NCI-H1694 (cell line): ENCODE measurements around the gene CCSAP.
"Not testable (repeated sequence)": the region's sequence is repeated elsewhere in the genome, so short reads cannot be mapped to it uniquely, and the experiment has no call there.

Experiments
- DNase-seq: peaks from one replicate; lab custom pipeline; 2025; lab: John Stamatoyannopoulos, UW

The CCSAP gene

DNA sequence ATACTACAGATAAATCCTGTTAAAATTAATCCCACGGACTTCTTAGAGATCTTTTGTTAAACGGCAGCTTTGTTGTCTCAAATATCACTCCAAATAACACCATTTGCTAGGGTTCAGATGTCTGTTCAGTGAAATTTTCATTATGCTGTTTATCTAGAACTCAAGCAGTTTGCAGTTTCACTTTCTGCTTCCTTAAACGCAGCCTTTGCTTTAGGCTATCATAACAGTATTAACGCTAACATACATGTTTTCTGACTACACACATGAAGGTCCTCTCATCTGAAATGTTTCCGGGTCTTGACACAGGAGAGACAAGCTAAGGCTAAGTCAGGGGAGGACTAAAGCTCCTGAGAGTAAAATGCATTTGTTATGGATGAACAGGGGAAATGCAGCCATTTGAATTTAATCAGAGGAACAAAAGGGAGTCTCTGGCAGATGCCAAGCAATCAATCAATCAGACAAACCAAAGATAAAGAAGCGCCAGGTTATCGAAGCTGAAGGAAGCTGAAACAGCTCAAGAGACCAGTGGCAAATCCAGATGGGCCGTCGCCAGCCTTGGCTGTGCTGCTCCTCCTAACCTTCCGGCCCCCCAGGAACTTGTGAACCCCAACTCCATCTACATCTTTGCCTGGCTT is 16.9 kb downstream of the CCSAP start:
- DNase-seq = no peak

DNA sequence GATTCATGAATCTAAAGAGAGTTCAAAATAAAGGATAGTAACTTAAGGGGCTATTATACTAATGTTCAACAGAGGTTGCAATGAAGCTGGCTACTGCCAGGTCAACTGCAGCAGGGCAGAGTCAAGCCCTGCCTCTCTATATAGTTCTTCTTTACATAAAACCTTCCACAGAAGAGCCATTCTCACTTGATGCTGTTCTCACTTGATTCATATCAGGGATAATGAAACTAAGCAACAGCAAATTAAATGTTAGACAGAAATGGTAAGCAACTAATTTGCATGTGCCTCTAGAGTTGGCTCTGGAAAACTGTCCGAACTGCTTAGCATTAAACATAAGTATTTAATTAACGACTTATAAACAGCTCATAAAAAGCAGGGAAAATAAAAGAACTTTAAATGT is 17.4 kb downstream of the CCSAP start:
- no peak for DNase-seq

DNA sequence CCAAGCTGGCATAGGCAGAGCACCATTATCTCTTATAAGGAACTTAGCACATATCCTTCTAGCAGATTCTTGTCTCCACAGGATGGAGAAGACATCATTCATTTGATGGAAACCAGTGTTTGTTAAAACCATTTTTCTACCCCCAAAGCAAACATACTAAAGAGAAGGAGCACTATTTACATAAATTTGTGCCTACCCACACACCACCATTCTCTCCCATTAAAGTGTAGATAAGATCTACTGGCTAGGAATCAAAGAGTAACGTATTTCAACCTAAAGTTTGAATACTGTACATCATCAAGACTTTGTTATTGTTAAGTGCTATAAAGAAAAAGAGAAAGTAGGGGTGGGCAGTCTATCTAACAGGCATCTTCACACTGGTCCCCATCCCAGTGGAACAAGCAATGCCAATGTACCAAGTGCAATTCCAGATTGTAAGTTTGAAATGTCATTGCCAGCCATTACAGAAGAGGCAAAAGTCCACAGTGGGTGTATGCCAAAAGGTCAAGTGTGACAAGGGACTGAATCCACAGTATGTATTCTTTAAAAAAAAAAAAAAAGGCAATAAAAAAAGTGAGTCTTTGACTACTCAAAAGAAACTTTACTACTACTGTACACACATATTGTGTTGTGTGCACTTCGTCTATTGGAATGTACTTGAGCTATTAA is 18.8 kb downstream of the CCSAP start:
- no peak for DNase-seq

DNA sequence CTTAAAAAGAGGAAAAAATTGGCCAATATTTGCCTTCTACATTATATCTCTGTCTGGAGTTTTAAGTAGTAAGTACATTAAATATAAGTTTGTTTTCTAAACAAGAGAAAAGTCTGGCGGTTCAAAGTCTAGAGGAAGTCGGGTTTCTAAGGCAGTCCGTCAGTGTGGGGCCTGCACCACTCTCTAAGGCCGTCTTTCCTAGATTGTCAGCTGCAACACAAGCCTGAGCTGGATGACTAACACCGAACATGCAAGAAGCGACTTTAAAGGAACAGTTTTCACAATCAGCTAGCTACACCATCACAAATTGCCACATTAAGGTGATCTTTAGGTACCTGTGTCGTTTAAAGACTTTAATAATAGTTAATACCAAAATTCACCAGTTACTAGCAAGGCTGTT is 19.6 kb downstream of the CCSAP start:
- DNase-seq = no peak

DNA sequence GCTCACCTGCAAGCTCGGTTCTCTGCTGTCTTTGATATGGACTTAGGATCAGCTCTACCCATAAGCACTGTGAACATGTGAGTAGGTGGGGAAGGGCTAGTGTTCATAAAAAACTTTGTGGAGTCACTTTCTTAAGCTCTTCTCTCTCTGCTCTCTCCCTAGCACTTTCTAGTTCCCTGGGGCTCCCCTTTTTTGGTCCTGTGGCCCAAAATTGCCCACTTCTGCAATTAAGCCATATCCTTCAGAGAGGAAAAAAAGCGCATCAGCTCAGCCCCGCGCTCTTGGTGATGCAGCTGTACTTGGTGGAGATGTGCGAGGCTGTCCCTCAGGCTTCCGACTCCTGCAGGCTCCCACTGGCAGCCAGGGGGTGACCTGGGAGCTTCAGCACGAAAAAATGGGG is 23.4 kb downstream of the CCSAP start:
- no peak for DNase-seq

DNA sequence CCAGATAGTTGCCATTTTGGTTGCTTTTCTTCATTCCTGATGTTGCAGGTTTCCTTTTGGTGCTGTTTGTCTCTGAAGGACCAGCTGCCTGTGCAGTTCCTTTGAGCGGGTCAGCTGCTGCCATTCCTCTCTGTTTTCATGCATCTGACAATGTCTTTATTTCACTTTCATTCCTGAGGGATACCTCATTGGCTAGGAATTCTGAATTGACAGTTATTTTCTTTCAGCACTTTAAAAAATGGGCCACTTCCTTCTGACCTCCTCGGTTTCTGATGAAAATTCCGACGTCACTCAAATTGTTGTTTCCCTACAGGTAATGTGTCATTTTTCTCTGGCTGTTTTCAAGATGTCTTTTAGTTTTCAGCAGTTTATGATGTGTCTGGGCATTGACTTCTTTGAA is 24.8 kb downstream of the CCSAP start:
- DNase-seq = no peak

DNA sequence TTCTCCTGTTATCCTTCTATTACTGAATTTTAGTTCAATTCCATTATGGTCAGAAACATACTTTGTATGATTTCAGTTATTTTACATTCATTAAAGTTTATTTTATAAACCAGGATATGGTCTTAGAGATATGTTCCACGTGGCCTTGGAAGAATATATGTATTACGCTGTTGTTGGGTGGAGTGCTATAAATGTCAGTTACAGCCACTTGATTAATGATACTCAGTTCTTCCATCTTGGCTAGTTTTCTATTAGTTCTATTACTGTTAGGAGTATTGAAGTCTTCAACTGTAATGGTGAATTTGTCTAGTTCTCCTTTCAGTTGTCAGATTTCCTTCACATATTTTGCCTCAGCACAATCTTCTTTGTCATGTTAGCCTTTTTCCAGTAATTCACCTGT is 26.7 kb downstream of the CCSAP start:
- DNase-seq = no peak

DNA sequence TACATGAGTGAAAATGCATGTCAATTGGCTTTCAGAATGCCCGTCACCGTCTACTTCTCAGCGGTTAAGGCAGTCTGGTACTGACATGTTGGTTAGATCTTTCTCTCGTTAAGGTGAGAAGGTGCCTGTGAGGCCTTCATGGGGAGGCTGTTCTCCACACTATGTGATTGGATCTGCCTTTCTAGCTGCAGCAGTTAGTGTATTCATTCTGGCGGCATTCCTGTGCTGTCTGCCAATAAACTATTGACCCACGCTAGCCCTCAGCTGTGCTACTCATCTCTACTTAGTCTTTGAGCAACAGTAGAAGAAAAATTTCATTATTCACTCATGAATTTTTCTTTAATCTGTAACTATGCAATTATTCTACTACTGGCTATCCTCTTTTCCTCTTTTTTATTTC is 32.0 kb downstream of the CCSAP start:
- no peak for DNase-seq

DNA sequence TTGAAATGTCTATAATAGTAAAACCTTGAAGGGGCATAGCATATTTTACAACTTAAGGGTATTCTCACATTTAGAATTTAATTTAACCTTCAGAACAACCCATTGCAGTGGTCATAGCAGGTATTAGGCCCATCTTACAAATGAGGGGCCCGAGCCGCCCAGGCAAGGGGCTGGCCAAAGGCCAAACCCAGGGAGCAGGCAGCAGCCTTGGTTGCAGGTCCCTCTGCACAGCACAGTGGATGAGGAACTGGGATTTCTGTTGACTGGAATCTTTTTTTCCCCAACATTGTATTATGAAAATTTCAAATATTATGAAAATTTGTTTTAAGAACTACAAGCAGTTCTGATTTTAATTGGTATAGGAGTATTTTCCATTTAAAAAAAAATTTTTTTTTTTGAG is 33.2 kb downstream of the CCSAP start:
- DNase-seq = no peak

DNA sequence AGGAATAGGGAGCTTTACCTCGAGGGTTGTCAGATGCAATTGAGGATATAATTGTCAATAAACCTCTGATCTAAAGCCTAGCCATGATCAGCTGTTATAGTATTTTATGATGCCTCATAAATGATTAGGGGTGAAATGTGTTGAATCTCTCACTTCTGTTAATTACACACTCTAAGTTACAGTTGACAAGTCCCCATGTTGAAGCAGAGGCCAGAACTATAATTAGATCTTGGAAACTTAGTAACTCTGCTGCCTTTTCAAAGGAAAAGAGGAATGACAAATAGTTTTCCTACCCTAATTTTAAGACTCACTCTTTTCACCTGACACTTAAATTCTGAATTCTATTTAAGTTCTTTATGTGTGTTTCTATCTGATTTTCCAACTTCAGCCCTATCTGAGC is 33.8 kb downstream of the CCSAP start:
- no peak for DNase-seq

DNA sequence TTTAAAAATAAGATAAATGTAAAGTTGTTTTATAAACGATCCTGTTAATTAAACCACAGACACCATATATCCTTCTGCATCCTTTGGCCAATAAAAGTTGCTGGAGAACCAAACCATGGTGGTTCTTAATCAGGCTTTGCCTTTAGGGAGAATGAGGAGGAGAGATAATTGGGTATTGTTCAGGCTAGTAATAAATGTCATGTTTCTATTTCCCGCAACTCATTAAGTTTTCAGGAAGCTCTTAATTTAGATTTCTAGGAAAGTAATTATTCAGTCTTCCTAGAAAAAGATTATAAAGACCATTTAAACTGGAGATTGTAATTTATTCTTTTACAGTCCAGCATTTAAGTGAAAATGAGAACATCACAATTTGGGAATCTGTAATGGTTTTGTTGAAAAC is 37.5 kb downstream of the CCSAP start:
- no peak for DNase-seq

DNA sequence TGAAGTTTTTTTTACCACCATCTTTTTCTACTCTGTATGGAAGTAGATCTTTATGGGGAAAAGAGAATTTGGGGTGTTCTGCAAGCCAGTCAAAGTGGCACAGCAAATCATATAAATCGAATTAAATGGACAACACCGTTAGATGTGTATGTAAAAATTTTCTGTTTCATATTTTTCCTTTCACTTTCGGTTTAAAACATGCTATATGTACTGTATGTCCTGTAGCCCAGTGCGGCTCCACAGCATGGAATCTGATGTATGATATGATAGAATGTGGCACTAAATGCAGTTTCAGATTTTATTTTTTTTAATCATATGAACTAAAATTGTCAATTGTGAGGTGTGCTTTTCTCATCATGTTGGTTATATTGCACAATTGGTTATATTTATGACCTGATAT is 39.0 kb downstream of the CCSAP start:
- no peak for DNase-seq

DNA sequence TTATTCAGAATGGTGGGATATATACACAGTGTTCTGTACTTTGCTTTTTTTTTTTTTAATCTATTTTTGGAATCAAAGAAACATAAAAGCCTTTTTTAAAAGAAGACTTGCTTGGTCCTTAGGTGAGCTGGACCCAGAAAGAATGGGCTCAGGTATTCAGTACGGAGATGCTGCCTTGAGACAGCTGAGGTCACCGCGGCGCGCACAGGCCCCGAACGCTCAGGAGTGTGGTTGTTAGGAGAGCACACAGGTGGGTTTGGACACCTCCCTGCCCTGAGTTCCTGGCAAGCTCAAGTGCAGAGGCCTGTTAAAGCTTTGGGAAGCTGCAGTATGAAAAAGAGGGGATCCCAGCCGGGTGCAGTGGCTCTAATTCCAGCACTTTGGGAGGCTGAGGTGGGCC is 40.1 kb downstream of the CCSAP start:
- no peak for DNase-seq

DNA sequence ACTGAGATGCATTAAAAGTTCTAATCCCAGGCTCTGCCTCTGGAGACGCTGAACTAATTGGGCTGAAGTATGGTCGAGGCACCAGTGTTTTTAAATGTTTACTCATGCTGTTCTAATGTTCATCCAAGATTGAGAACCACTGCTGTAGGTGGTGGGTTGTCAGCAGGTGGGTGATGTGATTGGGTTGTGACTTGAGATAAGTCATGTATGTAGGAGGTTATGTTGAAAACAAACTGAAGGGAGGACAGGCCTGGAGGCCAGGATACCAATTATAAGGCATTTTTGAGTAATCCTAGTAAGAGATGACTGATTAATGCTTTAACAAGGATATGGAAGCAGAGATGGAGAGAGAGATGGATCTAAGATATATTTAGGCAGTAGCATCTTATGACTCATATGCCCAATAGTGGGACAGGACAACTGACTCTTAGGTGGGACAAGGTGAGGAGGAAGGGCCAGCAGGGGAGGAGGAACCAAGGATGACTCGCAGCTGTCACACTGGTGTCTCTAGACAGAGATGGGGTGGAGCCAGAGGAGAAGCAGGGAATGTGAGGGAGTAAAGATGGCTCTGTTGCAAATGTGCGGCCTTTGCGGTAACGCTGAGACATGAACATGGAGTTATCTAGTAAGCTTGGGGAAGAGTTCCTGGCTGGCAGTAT is 42.6 kb downstream of the CCSAP start:
- no peak for DNase-seq

DNA sequence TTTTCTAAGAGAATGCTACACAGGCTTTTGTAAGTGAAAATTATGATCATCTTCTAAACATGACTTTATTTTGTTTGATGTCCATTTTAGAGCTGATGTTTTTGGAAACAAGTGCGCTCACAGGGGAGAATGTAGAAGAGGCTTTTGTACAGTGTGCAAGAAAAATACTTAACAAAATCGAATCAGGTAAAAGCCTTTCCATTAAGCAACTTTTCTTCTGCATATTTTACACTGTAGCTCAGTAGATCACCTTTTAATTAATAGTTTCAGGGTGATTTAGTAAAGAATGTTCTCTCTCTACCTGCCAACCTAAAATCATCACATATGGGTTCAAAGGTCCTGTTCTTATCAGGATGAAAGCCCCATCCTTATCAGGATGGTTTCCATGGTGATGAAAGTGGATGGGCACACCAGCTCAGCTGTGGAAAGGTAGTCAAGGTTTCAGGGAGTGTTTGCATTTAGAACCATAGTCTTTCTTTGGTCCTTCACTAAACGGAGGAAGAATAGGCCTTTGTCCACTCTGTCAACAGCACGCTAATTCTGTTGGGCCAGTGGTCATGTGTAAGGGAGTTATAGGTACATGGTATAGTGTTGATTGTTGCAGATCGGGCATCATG is 43.9 kb downstream of the CCSAP start:
- DNase-seq = no peak

DNA sequence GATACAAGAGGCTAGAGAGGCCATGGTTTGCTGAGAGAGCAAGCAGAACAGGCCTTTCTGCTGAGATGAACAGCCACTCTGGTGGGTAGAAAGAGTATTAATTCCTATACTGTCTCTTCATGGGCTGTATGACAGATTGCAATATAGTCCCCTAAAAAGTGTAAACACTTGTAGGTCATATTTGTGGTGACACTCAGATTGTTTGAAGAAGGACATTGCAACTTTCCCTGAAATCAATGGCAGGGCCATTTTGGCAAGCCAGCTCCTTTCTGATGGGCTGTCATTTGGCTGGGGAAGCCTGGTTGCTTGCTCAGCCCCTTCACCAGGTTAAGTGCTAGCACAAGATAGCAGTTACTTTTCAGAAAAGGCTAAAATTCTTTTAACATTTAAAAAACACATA is 44.4 kb downstream of the CCSAP start:
- no peak for DNase-seq

DNA sequence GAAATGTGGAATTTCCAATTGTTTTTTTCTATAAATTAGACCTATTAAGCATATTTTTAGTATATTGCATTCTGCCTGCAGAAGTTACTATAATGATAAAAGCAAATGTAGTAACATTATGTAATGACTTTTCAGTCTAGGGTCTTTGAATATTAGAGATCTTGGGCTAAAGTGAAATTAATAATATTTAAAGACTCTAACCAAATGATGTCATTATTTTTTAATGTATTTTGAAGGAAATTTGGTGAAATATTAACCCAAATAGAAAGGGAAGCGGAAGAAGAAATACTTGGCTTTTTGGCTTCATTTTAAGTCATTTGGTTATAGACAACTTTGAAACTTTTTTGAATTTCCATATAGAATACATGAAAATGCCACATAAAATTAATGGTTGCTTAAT is 45.1 kb downstream of the CCSAP start:
- DNase-seq = no peak

DNA sequence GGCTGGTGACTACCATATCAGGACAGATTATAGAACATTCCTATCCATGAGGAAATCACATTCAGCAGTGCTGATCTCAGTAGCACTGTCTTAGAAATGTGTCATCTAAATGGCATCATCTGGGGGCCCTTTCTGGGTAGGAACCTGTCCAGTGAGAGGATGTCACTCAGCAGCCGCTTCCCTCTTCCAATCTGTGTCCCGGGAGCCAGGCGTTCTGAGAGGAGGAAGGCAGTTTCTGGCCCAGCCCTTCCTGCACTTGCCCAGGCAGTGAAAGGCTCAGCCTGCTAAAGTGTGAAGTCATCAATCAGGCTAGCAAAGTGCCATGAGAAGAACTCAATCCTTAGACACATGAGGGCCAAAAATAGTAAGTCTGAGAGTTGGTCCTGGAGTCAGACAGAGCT is 46.3 kb downstream of the CCSAP start:
- DNase-seq = no peak

DNA sequence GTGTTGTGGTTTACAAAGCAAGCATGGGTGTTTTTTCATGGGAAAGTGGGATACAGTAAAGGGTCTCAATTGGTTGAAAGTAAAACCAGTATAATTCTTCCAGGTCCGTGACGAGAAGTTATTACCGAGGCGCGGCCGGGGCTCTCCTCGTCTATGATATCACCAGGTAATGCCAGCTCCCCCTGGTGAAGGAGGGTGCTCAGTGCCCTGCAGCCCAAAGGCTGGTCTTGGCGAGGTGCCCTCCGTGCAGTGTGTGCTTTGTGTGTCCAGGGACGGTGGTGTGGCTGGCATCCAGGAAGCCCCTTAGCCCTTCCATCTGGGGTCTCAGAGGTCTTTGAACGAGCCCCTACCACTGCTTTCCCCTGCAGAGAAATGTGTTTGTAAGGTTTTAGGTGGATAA is 47.1 kb downstream of the CCSAP start:
- DNase-seq = no peak

DNA sequence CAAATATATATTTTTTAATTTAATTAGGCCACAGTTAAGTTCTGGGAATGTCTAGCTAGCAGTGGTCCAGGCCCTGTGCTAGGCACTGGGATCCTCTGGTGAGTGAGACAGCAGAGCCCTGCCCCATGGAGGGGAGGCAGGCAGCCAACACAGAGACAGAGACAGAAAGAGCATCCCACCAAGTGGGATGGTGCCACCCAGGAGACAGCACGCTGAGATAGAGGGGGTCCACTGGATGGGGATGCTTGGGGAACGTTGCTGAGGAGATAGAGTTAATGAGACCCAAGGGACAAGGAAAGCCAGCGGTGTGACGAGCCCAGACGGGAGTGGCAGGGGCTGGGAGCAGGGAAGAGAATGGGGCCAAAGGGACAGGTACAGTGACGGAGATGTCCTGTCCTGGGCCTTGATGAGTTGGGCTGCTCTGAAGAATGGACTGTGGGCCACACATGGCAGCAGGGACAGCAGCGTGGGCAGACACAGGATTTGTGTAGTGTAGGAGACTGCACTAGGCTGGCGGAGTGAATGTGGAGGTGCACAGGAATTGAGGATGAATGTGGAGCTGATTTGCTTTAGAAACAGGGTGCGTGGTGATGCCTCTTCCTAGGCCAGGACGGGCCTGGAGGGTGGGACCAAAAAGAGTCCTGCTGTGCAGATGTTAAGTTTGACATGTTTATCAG is 49.2 kb downstream of the CCSAP start:
- no peak for DNase-seq

DNA sequence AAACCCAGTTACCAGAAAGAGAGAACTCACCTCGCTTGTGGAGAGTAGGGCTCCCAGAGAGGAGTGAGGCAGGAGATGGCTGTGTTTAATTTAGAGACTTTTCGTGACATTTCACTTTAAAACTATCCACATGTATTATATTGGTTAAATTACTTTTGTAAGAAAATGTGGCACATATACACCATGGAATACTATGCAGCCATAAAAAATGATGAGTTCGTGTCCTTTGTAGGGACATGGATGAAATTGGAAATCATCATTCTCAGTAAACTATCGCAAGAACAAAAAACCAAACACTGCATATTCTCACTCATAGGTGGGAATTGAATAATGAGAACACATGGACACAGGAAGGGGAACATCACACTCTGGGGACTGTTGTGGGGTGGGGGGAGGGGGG is 51.2 kb downstream of the CCSAP start:
- not testable (repeated sequence) for DNase-seq

DNA sequence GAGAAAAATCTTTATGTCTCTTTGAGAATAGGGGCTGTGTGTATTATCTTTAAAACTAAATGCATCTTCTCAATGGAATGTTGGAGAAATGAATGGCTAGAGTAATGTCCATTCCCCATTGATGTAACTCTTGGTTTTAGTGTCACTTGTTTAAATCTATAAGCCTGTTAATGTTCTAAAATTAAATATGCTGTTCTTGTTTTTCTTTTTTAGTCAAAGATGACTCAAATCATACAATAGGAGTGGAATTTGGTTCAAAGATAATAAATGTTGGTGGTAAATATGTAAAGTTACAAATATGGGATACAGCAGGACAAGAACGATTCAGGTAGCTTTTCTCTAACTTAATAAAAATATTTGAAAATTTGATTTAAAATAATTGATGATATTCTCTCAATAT is 54.3 kb downstream of the CCSAP start:
- DNase-seq = no peak

DNA sequence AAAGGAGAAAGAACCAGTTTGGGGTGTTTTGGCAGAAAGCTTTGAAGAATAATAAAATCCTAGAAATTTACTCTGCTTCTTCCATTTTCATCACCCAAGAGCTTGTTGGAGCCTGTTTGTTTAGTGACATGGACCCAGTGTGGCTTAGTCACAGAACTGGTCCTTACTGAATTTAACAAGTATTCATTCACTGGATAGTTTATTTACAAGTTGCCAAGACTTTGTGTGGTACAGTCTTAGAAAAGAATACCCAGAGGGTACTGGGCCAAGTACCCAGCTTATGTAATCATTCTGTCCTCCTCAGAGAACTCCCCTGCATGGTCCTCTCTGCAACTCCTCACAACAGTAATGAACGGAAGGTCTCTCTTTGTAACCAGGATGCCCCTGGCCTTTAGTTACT is 55.6 kb downstream of the CCSAP start:
- DNase-seq = no peak
